NCI-H2196 treated with DMSO at 0.1 percent for 48 hours (cell line): Measurements from ENCODE around the gene GPR55.

ENCODE experiments used
- DNase-seq: peaks from one replicate; lab custom pipeline; 2025; ENCODE audit not compliant: unreplicated experiment; lab: John Stamatoyannopoulos, UW

GPR55 gene

DNA sequence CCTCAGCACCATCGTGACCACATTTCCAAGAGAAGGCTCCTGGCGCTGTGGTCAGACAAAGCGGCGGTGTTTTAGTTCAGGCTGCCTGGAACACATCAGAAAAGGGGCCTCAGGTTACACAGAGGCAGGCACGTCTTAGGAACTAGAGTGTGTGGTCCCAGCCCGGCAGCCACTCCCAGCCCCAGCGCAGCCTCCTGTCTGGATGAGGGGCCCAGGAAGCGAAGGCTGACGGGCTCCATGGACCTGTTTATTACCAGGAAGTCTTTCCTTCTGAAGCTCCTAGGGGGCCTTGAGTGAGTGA lies 10.0 kb upstream of the GPR55 start:
- DNase-seq, result no peak

DNA sequence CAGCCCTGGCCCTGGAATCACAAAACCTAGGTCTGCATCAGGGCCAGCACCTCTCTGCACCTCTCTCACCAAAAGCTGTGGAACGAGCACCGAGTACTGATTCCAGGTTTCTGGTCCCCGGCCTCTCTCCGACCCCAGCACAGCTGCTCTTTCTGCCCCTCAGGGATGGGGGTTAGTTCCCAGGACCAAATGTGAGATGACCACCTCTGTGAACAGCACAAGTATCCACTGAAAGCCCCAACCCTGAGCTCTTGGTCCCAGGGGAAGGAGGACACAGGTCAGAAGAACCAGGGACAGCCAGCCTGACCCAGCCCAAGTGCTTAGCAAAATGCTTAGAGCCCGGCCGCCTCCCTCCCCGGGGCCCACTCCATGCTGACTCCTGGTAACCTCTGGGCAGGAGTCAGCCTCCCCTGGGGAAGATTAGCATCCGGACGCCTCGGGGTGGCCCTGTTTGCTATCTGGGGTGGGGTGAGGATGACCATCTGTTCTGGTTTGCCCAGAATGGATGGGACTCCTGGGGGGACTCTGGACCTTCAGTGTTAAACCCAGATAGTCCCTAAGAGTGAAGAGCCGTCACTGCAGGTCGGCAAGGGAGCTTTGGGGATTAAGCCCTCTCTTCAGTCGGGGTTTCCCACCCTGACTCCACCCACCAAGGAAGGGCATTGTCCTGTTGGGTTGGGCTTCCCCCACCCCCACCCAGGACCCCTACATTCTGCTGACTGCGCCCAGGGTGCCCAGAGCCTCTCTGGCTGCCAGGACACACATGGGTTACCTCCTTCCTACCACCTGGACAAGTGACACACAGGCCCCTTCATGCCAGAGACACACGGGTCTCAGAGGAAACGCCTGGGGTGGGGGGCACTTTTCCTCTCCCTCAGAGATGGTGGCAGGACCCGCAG lies 9.4 kb upstream of the GPR55 start:
- no peak for DNase-seq

DNA sequence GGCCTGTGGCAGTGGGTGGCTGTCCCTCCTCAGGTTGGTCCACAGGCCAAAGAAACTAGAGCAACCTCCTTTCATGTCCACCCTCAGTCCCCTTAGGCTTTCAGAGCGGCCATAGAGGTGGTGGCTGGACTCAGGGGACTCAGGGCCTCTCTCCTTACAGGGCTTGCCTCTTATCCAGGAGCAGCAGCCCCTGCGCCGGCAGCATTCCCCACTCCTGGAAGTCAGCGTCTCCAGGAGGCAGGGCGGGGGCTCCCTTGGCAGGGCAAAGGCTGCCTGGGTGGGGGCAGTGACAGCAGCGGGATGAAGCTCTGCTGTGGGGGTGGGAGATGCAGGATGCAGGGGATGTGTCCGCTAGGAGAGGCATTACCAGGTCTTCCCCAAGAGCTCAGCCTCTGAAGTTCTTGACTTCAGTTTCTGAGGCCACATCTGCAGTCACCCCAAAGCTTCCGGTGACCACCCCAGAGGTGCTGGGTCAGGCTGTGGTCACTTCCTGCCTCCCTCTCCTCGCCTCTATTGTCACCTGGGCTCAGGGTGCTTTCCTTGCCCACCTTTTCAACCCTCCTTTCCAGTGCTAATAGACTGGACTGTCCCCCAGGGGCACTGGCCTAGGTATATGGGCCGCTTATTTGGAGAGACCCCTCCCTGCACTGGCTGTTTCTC lies 8.6 kb upstream of the GPR55 start:
- DNase-seq, result no peak

DNA sequence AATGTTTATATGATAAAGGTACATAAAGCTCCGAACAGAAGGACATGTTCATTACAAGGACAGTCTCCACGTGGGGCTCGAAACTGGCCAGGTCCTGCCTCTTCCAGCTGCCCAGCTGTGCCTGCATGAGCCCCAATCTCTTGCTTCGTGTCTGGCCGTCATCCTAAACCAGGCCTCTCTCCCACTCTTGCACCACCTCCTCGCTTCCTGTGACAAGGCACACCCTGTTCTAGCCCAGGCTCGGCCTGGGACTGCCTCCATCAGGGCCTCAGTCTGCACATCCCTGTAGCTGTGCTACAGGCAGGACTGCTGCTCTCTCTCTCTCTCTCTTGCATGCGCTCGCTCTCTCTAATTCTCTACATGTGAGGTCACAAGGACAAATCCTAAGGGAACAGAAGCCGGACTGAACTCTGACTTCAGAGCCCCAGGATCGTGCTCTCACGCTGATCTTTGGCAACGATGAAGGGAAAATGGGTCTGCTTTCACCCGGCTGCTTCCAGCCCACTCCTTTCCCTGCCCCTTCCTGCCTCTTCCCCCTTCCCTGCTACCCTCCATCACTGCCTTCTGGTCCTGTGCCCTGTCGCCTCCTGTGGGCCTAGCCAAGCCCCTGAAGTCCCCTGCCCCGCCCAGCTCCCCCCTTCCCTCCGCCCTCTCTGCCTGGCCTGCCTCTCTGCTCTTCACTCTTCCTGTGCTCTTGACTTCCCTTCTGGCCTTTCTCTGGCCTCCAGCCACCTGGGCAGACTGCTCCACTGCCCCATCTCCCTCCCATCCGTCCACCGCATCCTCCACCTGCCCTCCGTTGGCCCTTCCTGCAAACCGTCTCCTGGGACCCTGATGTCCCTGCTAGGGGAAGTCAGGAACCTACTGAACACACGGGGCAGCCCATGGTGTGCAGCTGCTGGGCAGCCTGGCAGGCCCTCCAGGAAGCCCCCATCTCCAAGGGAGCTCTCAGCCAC lies 7.8 kb upstream of the GPR55 start:
- no peak for DNase-seq

DNA sequence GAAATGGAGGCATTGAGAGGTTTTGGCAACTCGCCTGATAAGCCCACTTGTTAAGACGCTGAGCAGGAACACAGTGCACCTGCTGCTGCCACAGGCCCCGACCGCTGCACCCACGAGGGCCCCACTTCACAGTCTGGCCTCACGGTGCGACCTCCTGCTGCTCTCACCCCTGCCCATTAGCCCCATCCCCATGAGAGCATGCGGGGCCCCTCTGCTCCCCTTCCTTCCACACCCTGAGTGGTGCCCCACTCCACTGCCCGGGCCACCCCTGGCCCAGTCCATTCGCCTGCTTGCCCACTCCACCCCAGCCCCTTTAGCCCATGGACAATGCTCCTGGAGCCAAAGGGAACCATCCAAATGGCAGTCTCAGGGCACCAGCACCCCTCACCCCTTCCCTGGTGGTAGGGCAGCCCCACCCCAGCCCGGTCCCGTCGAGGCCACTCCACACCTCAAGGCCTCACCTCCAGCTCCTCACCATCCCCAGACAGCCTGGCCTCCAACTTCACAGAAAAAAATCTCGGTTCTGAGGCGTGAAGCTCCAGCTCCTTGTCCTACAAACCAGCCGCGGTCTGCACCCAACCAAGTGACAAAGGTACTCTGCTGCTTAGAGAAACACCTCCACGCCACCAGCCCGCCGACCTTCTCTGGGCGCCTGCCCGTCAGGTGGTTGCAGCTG lies 6.7 kb upstream of the GPR55 start:
- no peak for DNase-seq

DNA sequence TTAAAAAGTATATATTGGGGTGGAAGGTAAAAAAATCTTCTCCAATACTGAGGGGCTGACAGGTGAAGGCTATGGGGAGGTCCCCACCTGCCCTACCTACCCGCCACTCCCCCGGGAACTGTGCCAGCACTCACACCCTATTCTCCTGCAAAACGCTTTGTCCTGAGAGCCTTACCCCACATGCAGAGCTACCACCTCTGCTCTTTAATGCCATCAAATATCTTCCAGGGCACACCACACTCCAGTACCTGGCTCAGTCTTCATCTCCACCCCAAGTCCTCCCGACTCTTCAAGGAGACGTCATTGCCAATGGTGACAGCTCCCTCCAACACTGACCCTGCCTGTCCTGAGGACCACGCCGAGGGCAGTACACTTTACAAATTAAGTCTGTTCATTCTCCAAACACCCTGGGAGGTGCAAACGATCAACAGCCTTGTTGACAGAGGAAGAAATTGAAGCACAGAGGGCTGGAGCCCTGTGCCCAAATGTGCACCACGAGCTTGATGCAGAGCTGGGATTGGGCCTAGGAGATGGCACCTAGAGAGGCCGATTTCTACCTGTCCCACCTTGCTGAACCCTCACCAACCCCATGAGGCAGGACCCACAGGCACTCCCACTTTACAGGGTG lies 6.0 kb upstream of the GPR55 start:
- DNase-seq, result no peak

- no peak for DNase-seq
Measured at GRCh38 chr2:230930149-230930780, 5.2 kb upstream of the GPR55 start.

GRCh38 chr2:230929381-230930148 lies 4.5 kb upstream of the GPR55 start:
- DNase-seq, result no peak

DNA sequence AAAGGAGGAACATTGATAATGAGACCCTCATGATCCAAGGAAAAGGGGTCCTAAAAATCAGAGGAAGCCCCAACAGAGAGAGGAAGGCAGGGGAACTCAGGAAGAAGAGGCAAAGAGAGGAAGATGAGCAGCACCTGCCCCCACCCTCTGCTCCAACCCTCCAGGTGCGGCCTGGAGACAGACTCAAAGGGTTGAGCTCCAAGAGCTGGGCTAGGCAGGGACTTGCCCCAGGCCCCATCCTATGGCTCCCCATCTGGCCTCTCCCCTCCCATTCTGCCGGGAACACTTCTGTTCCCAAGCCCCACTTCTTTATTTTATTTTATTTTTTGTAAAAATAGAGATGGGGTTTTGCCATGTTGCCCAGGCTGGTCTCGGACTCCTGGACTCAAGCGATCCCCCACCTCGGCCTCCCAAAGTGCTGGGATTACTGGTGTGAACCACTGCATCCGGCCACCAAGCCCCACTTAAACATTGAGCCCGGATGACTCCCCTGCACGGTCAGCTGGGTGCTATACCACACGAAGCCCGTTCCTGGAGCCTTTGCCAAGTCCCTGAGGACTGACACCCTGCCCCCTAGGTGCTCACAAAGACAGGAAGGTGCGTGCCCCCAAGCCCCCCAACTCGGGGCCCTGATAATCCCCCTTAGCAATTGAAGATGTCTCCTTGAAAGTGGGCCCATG lies 3.8 kb upstream of the GPR55 start:
- no peak for DNase-seq

GRCh38 chr2:230927711-230928341 lies 2.8 kb upstream of the GPR55 start:
- DNase-seq, result no peak

GRCh38 chr2:230925879-230926765 lies 1.1 kb upstream of the GPR55 start:
- DNase-seq, result no peak

DNA sequence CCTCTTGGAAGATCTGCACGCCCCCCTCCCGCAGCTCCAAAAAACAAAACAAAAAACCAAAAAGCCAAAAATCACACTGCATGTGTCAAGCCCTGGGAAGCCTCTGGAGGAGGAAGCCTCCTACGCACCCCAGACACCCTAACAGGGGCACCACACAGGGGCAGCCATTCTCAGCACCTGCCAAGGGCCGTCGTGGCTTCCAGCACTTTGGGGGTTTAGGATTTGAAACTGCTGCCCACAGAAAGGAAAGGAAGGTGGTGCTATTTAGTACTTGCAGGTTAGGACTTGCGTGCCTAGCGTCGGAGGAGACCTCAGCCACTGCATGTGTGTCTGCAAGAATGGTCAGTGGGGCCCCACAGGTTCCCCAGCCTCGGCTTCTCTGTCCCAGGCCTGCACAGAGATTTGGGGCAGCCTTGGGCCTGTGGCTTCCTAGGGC lies 419 bp upstream of the GPR55 start:
- DNase-seq, result no peak

GRCh38 chr2:230924092-230924469 lies 961 bp downstream of the GPR55 start:
- no peak for DNase-seq

DNA sequence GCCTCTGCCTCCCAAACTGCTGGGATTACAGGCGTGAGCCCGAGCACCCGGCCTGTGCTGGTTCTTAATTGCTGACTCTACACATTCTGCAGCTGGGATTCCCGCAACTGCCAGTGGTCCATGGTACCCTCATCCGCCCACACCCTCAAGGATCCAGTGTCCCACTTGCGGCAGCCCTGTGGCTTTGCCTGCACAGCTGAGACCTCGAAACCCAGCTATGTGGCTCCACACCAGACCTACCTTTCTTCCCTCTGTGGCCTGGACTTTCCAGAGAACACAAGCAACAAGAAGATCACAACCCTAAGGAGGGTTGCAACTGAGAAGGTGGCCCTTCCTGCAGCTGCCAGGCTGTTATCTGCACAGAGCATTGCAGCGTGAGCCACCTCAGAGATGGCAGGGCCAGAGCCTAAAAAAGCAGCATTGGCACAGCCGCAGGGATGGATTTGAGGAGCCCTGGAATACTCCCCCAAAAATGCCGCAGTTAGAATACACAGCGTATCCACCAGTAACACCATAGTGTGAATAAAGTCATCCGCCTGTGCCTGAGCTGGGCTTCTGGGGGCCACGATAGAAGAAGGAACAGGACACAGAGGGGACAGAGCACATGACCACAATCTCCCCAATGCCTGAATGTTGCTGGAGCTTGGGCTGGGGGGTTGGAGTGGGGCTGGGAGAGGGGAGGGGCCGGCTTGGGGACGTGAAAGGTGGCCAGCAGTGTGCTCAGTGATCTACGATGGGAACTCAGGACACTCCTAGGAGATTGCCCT lies 1.9 kb downstream of the GPR55 start:
- no peak for DNase-seq

DNA sequence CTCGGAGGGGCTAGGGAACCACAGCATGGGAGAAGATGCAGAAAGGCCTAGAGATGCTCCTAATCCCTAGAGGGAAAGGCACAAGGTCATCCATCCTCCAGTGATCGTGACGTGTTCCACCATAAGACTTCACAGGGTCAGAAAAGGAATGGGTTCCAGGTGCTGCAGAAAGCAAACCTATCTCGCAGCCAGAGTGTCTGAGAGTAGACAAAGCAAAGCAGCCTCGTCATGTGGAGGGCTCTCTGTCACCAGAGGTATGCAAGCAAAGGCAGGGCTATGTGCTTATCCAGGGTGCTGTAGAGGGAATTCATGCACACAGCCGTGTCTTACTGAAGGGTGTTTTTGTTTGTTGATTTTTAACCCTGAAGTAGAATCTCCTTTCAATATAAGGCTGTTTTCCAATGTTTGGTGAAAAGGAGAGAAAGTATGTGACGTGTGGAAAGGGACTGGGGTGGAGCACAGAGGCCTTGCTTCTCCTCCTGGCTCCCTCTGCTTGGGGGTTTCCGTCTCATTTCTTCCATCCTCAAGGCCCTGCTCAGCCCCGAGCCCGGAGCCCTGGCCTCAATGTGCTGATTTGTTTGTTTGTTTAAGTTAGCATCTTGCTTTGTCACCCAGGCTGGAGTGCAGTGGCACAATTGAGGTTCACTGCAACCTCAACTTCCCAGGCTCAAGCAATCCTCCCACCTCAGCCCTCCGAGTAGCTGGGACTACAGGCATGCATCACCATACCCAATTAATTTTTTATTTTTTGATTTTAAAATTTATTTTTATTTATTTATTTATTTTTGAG lies 3.0 kb downstream of the GPR55 start:
- DNase-seq, result no peak

- DNase-seq, result no peak
Measured at GRCh38 chr2:230920167-230920566, 4.9 kb downstream of the GPR55 start.
